Duodenal mucosa (tissue), 2 donors: ENCODE measurements around the gene NPC1L1.
"Not testable (repeated sequence)": the region's sequence is repeated elsewhere in the genome, so short reads cannot be mapped to it uniquely, and the experiment has no call there.

Experiments
- H3K27ac ChIP-seq: one replicate; pipeline ENCODE4 v1.7.0; 2013; ENCODE audit warnings: low read depth, low read length
- H3K27me3 ChIP-seq, 2 donors: one replicate each; pipeline ENCODE4 v1.7.0; 2013; ENCODE audit warnings: low read length in 2 of 2, control low read depth in 1 of 2; ENCODE audit not compliant: insufficient read depth in 2 of 2, control insufficient read depth in 1 of 2
- H3K36me3 ChIP-seq, 2 donors: one replicate each; pipeline ENCODE4 v1.7.0; 2013; ENCODE audit warnings: low read length in 2 of 2, control low read depth in 1 of 2; ENCODE audit not compliant: insufficient read depth in 2 of 2, control insufficient read depth in 1 of 2
- H3K4me1 ChIP-seq, 2 donors: one replicate each; pipeline ENCODE4 v1.7.0; 2013; ENCODE audit warnings: low read length in 2 of 2, control low read depth in 1 of 2; ENCODE audit not compliant: insufficient read depth in 2 of 2, control insufficient read depth in 1 of 2
- H3K4me3 ChIP-seq, 2 donors: one replicate each; pipeline ENCODE4 v1.7.0; 2013; ENCODE audit warnings: low read length in 2 of 2, low read depth in 1 of 2
- H3K9ac ChIP-seq, 2 donors: one replicate each; pipeline ENCODE4 v1.7.0; 2013; ENCODE audit warnings: low read length in 2 of 2, low read depth in 1 of 2
- H3K9me3 ChIP-seq, 2 donors: one replicate each; pipeline ENCODE4 v1.7.0; 2013; ENCODE audit warnings: low read length in 2 of 2, control low read depth in 1 of 2; ENCODE audit not compliant: control insufficient read depth in 1 of 2

NPC1L1 gene

GRCh38 chr7:44520574-44520973 is 20.6 kb downstream of the NPC1L1 start:
- H3K4me1 ChIP-seq = no peaks in the 10 kb centered on the region
- no peaks in the 10 kb centered on the region for H3K27me3 ChIP-seq
- H3K9ac ChIP-seq = no peak overlapping the region
- peaks cover 6 to 63% of the 10 kb centered on the region in 2 donors for H3K36me3 ChIP-seq
- H3K4me3 ChIP-seq = no peak overlapping the region
- H3K27ac ChIP-seq = no peak overlapping the region
- H3K9me3 ChIP-seq = no peaks in the 10 kb centered on the region

GRCh38 chr7:44519546-44519945 is 21.6 kb downstream of the NPC1L1 start:
- Histone ChIP-seq H3K4me1 (no peaks in the 10 kb centered on the region), H3K27ac (no peak overlapping the region), H3K4me3 (no peak overlapping the region), H3K27me3 (no peaks in the 10 kb centered on the region), H3K9me3 (no peaks in the 10 kb centered on the region), H3K36me3 (peaks cover 6 to 69% of the 10 kb centered on the region in 2 donors), H3K9ac (no peak overlapping the region)

GRCh38 chr7:44518761-44519160 is 22.4 kb downstream of the NPC1L1 start:
- H3K27me3 ChIP-seq = no peaks in the 10 kb centered on the region
- H3K4me3 ChIP-seq = no peak overlapping the region
- H3K4me1 ChIP-seq = no peaks in the 10 kb centered on the region
- H3K36me3 ChIP-seq = peaks cover 6 to 71% of the 10 kb centered on the region in 2 donors
- no peak overlapping the region for H3K27ac ChIP-seq
- H3K9me3 ChIP-seq = no peaks in the 10 kb centered on the region
- H3K9ac ChIP-seq = no peak overlapping the region

- Histone ChIP-seq H3K36me3 (peaks cover 6 to 73% of the 10 kb centered on the region in 2 donors), H3K9ac (no peak overlapping the region)
Measured at GRCh38 chr7:44517175-44517574, 24.0 kb downstream of the NPC1L1 start.

GRCh38 chr7:44515590-44516268 is 25.4 kb downstream of the NPC1L1 start:
- peaks cover 4 to 58% of the 10 kb centered on the region in 2 donors for H3K36me3 ChIP-seq
- no peak overlapping the region for H3K4me3 ChIP-seq
- no peaks in the 10 kb centered on the region for H3K9me3 ChIP-seq
- no peak overlapping the region for H3K9ac ChIP-seq
- H3K27ac ChIP-seq = no peak overlapping the region
- H3K27me3 ChIP-seq = no peaks in the 10 kb centered on the region
- H3K4me1 ChIP-seq = peaks cover 4 to 5% of the 10 kb centered on the region in 2 donors

More at GRCh38 chr7:44517175-44517574, 24.0 kb downstream of the NPC1L1 start:
- Histone ChIP-seq H3K27me3 (no peaks in the 10 kb centered on the region), H3K9me3 (no peaks in the 10 kb centered on the region), H3K4me3 (no peak overlapping the region), H3K27ac (no peak overlapping the region), H3K4me1 (no peaks in the 10 kb centered on the region)

- Histone ChIP-seq H3K4me1 (peaks cover 4 to 5% of the 10 kb centered on the region in 2 donors), H3K4me3 (no peak overlapping the region), H3K36me3 (peaks cover 0 to 41% of the 10 kb centered on the region in 2 donors), H3K9me3 (no peaks in the 10 kb centered on the region), H3K9ac (no peak overlapping the region), H3K27me3 (no peaks in the 10 kb centered on the region), H3K27ac (no peak overlapping the region)
Measured at GRCh38 chr7:44512736-44513135, 28.4 kb downstream of the NPC1L1 start.

DNA sequence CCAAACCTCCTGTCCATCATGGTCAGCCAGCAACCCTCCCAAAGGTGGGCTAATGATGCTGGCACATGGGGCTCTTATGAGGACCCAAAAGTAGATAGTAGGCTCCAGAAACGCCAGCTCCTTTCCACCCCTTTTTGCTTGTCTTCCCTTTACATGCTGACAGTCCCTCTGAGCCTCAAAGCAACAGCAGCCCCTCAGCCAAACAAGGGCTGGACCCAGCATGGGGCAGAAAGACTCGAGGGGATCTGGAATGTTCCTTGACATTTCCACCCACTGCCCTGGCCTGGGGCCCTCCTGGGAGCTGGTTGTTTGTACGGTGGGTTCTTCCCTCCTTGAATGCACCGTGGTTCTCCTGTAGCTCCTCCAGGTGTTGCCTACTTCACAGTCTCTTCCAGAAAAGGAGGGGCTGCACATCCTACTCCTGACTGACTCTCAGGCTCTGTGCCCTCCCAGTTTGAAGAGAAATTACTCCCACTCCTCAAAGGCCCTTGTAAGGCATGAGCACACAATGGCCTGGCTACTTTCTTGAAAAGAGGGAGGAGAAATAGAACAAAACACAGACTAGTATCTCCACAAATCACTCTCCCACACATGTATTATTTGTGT is 29.2 kb downstream of the NPC1L1 start:
- Histone ChIP-seq H3K9me3 (no peaks in the 10 kb centered on the region), H3K4me1 (peaks cover 4 to 5% of the 10 kb centered on the region in 2 donors), H3K27me3 (no peaks in the 10 kb centered on the region), H3K9ac (peak overlapping the region in 1 of 2 donors; percentile 41), H3K4me3 (peak overlapping the region in 1 of 2 donors; percentile 31), H3K27ac (no peak overlapping the region), H3K36me3 (peaks cover 0 to 36% of the 10 kb centered on the region in 2 donors)

DNA sequence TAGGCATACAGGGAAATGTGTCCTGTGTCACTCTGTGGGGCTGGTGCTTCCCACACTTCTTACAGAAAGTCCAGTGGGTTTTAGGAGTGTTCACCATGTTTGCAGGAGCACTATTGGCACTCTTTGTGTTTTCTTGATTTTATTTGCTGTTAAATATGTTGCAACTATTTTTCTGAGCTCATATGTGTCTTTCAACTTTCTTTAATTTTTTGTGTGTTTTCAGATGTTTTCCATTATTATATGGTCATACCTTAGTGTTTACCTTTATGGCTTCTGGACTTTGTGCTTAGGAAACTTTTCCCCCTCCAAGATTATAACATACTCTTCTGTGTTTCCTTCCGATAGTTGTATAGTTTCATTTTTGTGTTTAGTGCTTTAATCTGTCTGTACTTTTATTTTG is 29.9 kb downstream of the NPC1L1 start:
- no peaks in the 10 kb centered on the region for H3K27me3 ChIP-seq
- no peak overlapping the region for H3K4me3 ChIP-seq
- no peaks in the 10 kb centered on the region for H3K9me3 ChIP-seq
- no peak overlapping the region for H3K9ac ChIP-seq
- peaks cover 4 to 5% of the 10 kb centered on the region in 2 donors for H3K4me1 ChIP-seq
- H3K27ac ChIP-seq = no peak overlapping the region
- peaks cover 0 to 29% of the 10 kb centered on the region in 2 donors for H3K36me3 ChIP-seq

- Histone ChIP-seq H3K9ac (no peak overlapping the region), H3K36me3 (peaks cover 0 to 8% of the 10 kb centered on the region in 2 donors), H3K4me3 (no peak overlapping the region), H3K9me3 (no peaks in the 10 kb centered on the region), H3K27ac (no peak overlapping the region), H3K4me1 (peaks cover 4 to 5% of the 10 kb centered on the region in 2 donors), H3K27me3 (no peaks in the 10 kb centered on the region)
Measured at GRCh38 chr7:44508328-44509030, 32.7 kb downstream of the NPC1L1 start.

- H3K9ac ChIP-seq, H3K4me1 ChIP-seq, H3K27me3 ChIP-seq, H3K36me3 ChIP-seq, H3K9me3 ChIP-seq, H3K4me3 ChIP-seq, H3K27ac ChIP-seq: not testable (repeated sequence)
Measured at GRCh38 chr7:44506592-44507288, 34.4 kb downstream of the NPC1L1 start.
